Measurements from ENCODE around the gene CFAP251. TPM values are rescaled to one million over a fixed set of nuclear protein-coding genes. Genes with fewer than 3 reads are reported as not detected.

CFAP251 gene
- total RNA-seq, 1 donor from 2014 or later: 0.92 TPM

- Histone ChIP-seq H2AFZ (replicated peaks) (no peak overlapping the region), H3K79me2 (ENCODE audit: low read depth) (no peaks in the 10 kb centered on the region), H3K9ac (no peak overlapping the region), H3K36me3 (no peaks in the 10 kb centered on the region), H3K27me3 (peaks cover 2% of the 10 kb centered on the region), H3K27ac (no peak overlapping the region), H3K9me3 (ENCODE audit: low read depth) (no peaks in the 10 kb centered on the region), H4K20me1 (ENCODE audit: low read depth) (no peaks in the 10 kb centered on the region), H3K4me1 (no peaks in the 10 kb centered on the region), H3K4me2 (no peak overlapping the region), H3K4me3 (no peak overlapping the region), H3F3A (ENCODE audit: low read depth) (no peaks in the 10 kb centered on the region)
- Mint-ChIP-seq H3K36me3 (peaks cover 8% of the 10 kb centered on the region), H3K27ac (no peak overlapping the region), H3K27me3 (ENCODE audit: insufficient read depth, low read depth) (peaks cover 12% of the 10 kb centered on the region), H3K4me1 (peaks cover 3% of the 10 kb centered on the region), H3K4me3 (no peak overlapping the region), H3K9me3 (peaks cover 22% of the 10 kb centered on the region)
- DNase-seq (ENCODE audit: low spot score): no peak
- TF ChIP-seq EZH2phosphoT487 (IDR thresholded peaks at IDR 0.05) (no peak), EZH2 (IDR thresholded peaks at IDR 0.05) (no peak), CTCF (IDR thresholded peaks at IDR 0.05) (no peak)
Observed at GRCh38 chr12:122014781-122015180, 96.4 kb downstream of the CFAP251 start.

- Mint-ChIP-seq H3K36me3 (peaks cover 6% of the 10 kb centered on the region), H3K4me1 (peaks cover 15% of the 10 kb centered on the region), H3K27me3 (ENCODE audit: insufficient read depth, low read depth) (peaks cover 15% of the 10 kb centered on the region), H3K27ac (no peak overlapping the region), H3K4me3 (no peak overlapping the region), H3K9me3 (peaks cover 30% of the 10 kb centered on the region)
- H2AFZ ChIP-seq (replicated peaks): no peak overlapping the region
- DNase-seq (ENCODE audit: low spot score): no peak
- H3F3A ChIP-seq (ENCODE audit: low read depth): peaks cover 8% of the 10 kb centered on the region
- peaks cover 5% of the 10 kb centered on the region for H4K20me1 ChIP-seq (ENCODE audit: low read depth)
- H3K9ac ChIP-seq: no peak overlapping the region
- peaks cover 16% of the 10 kb centered on the region for H3K27me3 ChIP-seq
- no peak overlapping the region for H3K4me2 ChIP-seq
- H3K4me3 ChIP-seq: no peak overlapping the region
- no peaks in the 10 kb centered on the region for H3K36me3 ChIP-seq
- no peaks in the 10 kb centered on the region for H3K9me3 ChIP-seq (ENCODE audit: low read depth)
- TF ChIP-seq EZH2phosphoT487 (IDR thresholded peaks at IDR 0.05) (no peak), CTCF (IDR thresholded peaks at IDR 0.05) (no peak), EZH2 (IDR thresholded peaks at IDR 0.05) (no peak)
- H3K27ac ChIP-seq: no peak overlapping the region
- peaks cover 11% of the 10 kb centered on the region for H3K4me1 ChIP-seq
- peaks cover 22% of the 10 kb centered on the region for H3K79me2 ChIP-seq (ENCODE audit: low read depth)
Observed at GRCh38 chr12:122018457-122018856, 100.1 kb downstream of the CFAP251 start.

- Mint-ChIP-seq H3K27me3 (ENCODE audit: insufficient read depth, low read depth) (peaks cover 17% of the 10 kb centered on the region), H3K36me3 (peaks cover 6% of the 10 kb centered on the region), H3K9me3 (peaks cover 30% of the 10 kb centered on the region), H3K4me3 (peak overlapping the region; percentile 30), H3K27ac (no peak overlapping the region), H3K4me1 (peaks cover 14% of the 10 kb centered on the region)
- Histone ChIP-seq H3K27me3 (peaks cover 16% of the 10 kb centered on the region), H3F3A (ENCODE audit: low read depth) (peaks cover 10% of the 10 kb centered on the region), H3K4me3 (no peak overlapping the region), H3K36me3 (no peaks in the 10 kb centered on the region), H2AFZ (replicated peaks) (no peak overlapping the region), H3K79me2 (ENCODE audit: low read depth) (peaks cover 27% of the 10 kb centered on the region), H3K27ac (no peak overlapping the region), H3K9me3 (ENCODE audit: low read depth) (no peaks in the 10 kb centered on the region), H3K4me1 (peaks cover 14% of the 10 kb centered on the region), H3K4me2 (no peak overlapping the region), H3K9ac (no peak overlapping the region), H4K20me1 (ENCODE audit: low read depth) (peaks cover 9% of the 10 kb centered on the region)
- TF ChIP-seq EZH2phosphoT487 (IDR thresholded peaks at IDR 0.05) (no peak), CTCF (IDR thresholded peaks at IDR 0.05) (no peak), EZH2 (IDR thresholded peaks at IDR 0.05) (no peak)
- DNase-seq (ENCODE audit: low spot score): no peak
Observed at GRCh38 chr12:122018937-122019336, 100.5 kb downstream of the CFAP251 start.
